ENCODE measurements around the gene WDR17.

Gene WDR17

GRCh38 chr4:176229645-176230044 lies 164.0 kb downstream of the WDR17 start:
- Mint-ChIP-seq H3K9me3 (no peaks in the 10 kb centered on the region), H3K27ac (no peak overlapping the region), H3K27me3 (peaks cover 16% of the 10 kb centered on the region)

More at GRCh38 chr4:176229645-176230044, 164.0 kb downstream of the WDR17 start:
- DNase-seq: no peak
- H3K4me1 Mint-ChIP-seq (ENCODE audit: low read depth): no peaks in the 10 kb centered on the region
- no peak overlapping the region for H3K4me3 Mint-ChIP-seq
- no peaks in the 10 kb centered on the region for H3K36me3 Mint-ChIP-seq (ENCODE audit: low read depth)

All from activated T-cell treated with anti-CD3 and anti-CD28 coated beads, Interleukin-2, amount 50 U/mL, for 24 hours (primary cell).